ENCODE measurements around the gene ERCC2.
"Not testable (repeated sequence)": the region's sequence is repeated elsewhere in the genome, so short reads cannot be mapped to it uniquely, and the experiment has no call there.

ERCC2 gene

GRCh38 chr19:45352914-45353796 is 17.2 kb downstream of the ERCC2 start:
- no peak for DNase-seq

GRCh38 chr19:45352471-45352870 is 17.9 kb downstream of the ERCC2 start:
- DNase-seq = no peak

DNA sequence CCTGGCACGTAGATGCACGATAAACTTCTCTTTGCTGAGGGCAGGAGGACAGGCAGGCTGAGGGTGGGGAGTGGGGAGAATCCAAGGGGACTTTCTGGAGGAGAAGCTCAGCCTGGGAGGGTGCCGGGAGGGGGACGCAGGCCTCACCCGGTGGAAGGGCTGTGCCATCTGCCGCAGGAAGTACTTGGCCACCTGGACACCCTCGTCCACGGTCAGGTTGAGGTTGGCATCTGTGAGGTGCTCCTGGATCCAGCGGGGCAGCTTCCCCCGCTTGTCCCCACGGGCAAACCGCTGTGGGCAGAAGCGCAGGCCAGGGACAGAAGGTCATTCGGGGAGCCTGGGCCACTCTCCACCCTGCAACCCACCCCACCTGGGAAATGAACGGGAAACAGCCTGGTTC is 18.3 kb downstream of the ERCC2 start:
- DNase-seq = no peak

DNA sequence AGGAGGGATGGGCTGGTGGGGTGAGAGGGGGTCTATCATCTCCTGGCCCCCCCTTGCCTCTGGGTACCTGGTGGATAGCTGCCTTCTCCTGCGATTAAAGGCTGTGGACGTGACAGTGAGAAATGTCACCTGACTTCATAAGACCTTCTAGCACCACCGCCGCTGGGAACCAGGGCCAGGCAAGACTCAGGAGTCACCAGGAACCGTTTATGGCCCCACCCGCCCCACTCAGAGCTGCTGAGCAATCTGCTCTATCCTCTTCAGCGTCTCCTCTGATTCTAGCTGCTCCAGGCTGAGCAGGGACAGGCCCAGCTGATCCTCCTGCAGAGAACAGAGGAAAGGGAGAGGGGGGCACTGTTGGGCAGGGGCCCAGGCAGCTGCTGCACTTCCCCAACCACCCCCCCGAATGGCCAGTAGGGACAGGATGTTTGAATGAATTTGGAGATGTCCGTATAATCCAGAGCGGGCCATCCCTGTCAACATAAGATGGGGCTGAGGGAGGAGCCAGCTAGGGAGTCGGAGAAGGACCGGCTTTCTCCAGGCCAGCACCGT is 18.9 kb downstream of the ERCC2 start:
- DNase-seq = no peak

GRCh38 chr19:45350477-45351058 is 19.8 kb downstream of the ERCC2 start:
- DNase-seq = no peak

- DNase-seq = no peak
Measured at GRCh38 chr19:45349430-45349941, 20.9 kb downstream of the ERCC2 start.

DNA sequence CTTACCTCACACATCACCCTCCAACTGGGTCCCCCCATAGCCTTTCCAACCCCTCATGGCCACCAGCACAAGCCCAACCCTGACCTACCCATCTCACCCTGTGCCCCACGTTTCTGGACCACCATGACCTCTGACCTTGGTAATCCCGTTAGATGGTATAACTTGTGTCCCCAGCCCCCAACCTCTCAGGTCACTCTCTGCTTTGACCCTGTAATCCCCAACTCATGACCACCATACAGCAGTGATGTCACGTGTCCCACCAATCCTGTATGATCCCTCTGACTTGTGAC is 21.3 kb downstream of the ERCC2 start:
- no peak for DNase-seq

- DNase-seq = no peak
Measured at GRCh38 chr19:45348367-45349125, 21.8 kb downstream of the ERCC2 start.

- no peak for DNase-seq
Measured at GRCh38 chr19:45347570-45348366, 22.6 kb downstream of the ERCC2 start.

DNA sequence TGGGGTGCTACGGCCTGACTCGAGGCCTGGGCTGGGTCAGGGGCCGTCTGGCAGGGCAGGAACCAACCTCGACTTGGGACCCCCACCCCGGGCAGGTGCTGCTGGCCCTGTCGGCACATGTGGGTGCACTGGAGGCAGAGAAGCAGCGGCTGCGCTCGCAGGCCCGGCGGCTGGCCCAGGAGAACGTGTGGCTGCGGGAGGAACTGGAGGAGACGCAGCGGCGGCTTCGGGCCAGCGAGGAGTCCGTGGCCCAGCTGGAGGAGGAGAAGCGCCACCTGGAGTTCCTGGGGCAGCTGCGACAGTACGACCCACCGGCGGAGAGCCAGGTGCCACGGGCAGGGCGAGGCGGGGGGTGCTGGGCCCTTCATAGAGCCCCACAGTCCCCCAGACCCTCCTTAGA is 23.9 kb downstream of the ERCC2 start:
- DNase-seq = no peak

DNA sequence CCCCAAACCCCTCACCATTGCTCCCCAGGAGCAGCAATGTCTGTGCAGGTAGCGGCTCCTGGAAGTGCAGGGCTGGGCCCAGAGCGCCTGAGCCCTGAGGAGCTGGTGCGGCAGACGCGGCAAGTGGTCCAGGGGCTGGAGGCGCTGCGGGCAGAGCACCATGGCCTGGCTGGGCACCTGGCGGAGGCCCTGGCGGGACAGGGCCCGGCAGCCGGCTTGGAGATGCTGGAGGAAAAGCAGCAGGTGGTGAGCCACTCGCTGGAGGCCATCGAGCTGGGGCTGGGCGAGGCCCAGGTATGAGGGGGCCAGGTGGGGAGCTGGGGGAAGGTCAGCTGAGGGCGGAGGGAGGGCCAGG is 24.9 kb downstream of the ERCC2 start:
- no peak for DNase-seq

DNA sequence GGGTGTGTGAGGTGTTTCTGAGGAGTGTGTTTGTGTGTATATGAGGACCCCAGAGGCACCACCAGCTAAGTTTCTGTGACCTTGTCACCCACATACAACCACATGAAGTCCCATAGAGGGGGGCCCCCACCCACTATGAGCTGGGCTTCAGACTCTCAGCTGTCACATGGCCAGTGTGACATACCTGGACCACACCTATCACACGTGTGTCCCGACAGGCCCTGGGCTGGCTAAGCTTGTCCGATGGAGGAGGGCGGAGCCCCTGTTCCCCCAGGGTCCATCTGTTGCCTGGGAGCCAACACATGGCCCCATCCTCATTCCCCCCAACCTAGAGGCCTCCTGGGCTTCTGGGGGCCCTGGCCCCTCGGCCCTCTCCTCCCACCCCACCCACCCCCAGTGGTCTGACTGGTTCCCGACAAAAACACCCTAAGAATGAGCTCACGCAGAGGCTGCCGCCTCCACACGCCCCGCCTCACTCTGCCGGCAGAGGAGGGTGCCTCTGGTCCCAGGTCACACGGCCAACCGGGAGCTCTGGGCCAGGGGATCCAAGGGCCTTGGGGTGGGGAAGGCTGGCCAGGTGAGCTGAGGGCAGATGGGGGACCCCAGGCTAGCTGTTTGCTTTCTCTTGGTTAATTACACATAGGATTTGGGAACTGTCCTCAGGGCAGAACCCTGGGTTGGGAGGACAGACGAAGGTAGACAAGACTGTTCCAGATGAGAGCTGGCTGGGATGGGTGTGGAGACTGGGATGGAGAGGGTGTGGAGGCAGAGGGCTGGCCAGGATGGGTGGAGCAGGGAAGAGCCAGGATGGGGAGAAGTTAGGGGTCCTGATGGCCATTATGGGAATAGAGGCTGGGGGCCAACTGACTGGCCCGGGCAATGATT is 25.5 kb downstream of the ERCC2 start:
- DNase-seq = no peak

- DNase-seq = no peak
Measured at GRCh38 chr19:45342911-45343310, 27.5 kb downstream of the ERCC2 start.

GRCh38 chr19:45340899-45341453 is 29.4 kb downstream of the ERCC2 start:
- DNase-seq = no peak

DNA sequence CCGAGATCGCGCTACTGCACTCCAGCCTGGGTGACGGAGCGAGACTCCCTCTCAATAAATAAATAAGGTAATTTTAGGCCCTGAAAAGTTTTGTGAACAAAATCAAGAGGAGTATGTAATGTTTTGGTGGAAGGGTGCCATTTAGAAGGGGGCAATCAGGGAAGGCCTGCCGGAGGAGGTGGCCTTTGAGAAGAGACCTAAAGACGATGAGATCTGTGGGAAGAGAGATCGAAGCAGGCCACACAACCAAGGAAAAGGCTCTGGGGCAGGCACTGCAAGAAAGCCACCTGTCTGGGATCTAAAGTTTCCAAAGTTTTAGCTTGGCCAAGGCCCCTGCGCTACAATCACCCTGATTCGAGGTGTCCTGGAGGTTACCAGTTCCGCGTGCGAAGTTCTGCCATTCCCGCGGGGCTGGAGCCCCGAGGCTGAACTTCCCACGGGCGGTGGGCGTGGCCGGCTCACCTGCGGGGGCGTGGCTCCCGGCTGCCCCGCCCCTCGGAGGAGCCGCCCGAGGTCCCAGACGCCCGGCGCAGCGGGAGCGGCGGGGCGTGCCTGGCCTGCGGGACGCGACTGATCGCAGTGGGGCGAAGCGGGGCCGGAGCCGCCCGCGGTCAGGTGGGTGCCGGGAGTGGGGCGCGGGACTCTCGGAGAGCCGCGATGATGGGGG is 30.0 kb downstream of the ERCC2 start, which contains the start of gene KLC3:
TSS of gene KLC3 (plus strand) at position 519 of the 667 bp plus-strand sequence. CDS start 4,792 bp downstream, outside the sequence.
- peak; percentile 18 for DNase-seq

GRCh38 chr19:45339629-45340028 is 30.7 kb downstream of the ERCC2 start:
- no peak for DNase-seq

DNA sequence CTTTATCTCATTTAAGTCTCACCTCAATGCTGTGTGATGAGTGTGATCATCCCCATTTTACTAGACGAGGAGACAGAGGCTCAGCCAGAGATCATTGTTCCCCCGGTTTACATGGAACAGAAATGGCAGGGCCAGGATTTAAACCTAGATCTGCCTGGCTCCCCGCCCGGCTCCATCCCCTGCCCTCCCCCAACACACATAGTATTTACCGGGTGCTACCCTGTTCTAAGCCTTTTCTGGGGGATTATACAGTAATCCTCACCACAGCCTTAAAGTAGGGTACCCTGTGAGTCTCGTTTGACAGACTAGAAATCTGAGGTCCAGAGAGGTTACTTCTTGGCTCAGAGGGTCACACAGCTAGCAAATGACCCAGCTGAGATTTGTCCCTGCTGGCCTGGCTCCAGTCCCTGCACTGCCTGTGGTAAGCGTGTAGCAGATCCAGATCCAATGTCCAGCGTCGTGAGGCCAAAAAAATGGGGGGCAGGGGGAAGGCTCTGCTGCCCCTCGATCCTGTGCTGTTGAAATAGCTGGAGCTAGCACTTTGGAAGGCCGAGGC is 33.6 kb downstream of the ERCC2 start:
- DNase-seq = no peak

DNA sequence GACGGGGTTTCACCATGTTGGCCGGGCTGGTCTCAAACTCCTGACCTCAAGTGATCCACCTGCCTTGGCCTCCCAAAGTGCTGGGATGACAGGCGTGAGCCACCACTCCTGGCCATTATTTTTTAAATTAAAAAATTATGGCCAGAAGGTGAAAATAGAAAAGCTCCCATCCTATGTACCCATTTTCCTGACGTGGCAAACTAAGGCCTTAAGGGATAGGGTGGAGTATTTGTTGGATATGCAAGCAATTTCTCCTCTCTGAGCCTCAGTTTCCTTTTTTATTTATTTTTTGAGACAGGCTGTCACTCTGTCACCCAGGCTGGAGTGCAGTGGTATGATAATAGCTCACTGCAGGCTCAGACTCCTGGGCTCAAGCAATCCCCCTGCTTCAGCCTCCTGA is 35.5 kb downstream of the ERCC2 start:
- DNase-seq = not testable (repeated sequence)

- no peak for DNase-seq
Measured at GRCh38 chr19:45333609-45334303, 36.6 kb downstream of the ERCC2 start.

DNA sequence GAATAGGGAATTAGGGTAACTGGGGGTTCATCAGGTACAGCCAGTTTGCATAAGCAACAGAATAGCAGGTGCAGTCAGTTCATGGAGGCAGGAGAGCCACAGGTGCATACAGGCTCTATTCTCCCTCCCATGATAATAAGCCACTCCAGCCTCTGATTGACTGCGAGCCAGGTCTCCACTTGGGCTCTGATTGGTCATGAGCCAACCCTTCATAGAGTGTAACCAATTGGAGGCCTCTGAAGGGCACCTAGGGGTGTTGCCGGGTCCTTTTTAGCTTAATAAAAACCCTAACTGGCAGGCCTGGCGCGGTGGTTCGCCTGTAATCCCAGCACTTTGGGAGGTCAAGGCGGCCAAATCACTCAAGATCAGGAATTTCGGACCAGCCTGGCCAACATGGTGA is 39.0 kb downstream of the ERCC2 start:
- no peak for DNase-seq
